Measurements from ENCODE around the gene SLF2.

The SLF2 gene

GRCh38 chr10:100983868-100984671 lies 71.3 kb downstream of the SLF2 start:
- Histone ChIP-seq H4K8ac (ENCODE audit: low read depth, low read length) (no peak overlapping the region), H3K27me3 (ENCODE audit: insufficient read depth, low read length, poor library complexity) (no peaks in the 10 kb centered on the region), H4K5ac (ENCODE audit: low read length) (no peak overlapping the region), H3K4me3 (ENCODE audit: low read length) (no peak overlapping the region), H2BK5ac (ENCODE audit: low read length) (no peak overlapping the region), H3K18ac (ENCODE audit: low read length) (no peak overlapping the region), H2BK15ac (replicated peaks; ENCODE audit: low read depth) (no peak overlapping the region), H3K27ac (ENCODE audit: low read depth, low read length) (no peak overlapping the region), H2AK5ac (ENCODE audit: low read length) (no peak overlapping the region), H3K4ac (ENCODE audit: low read depth, low read length) (no peak overlapping the region), H3K9ac (ENCODE audit: low read length) (no peak overlapping the region), H3K79me1 (ENCODE audit: low read length) (peaks cover 22% of the 10 kb centered on the region), H3K23ac (ENCODE audit: low read length) (no peak overlapping the region), H3K56ac (ENCODE audit: low read length) (no peak overlapping the region), H3K4me2 (ENCODE audit: low read length) (no peak overlapping the region), H2BK120ac (ENCODE audit: low read depth, low read length) (no peak overlapping the region), H3K79me2 (ENCODE audit: control insufficient read depth, insufficient read depth, low read length) (peaks cover 23% of the 10 kb centered on the region), H3K36me3 (ENCODE audit: control insufficient read depth, insufficient read depth, low read length) (no peaks in the 10 kb centered on the region), H3K4me1 (ENCODE audit: control insufficient read depth, low read depth, low read length) (peaks cover 6% of the 10 kb centered on the region)
- DNase-seq, result no peak
- WGBS (ENCODE audit: extremely low coverage, insufficient coverage, low lambda C conversion rate), result no CpG with 5 or more reads among the region's 13 CpGs

- no CpG with 5 or more reads among the region's 2 CpGs for WGBS (ENCODE audit: extremely low coverage, insufficient coverage, low lambda C conversion rate)
- H3K36me3 ChIP-seq (ENCODE audit: control insufficient read depth, insufficient read depth, low read length), result no peaks in the 10 kb centered on the region
- H3K27ac ChIP-seq (ENCODE audit: low read depth, low read length), result no peak overlapping the region
Measured at GRCh38 chr10:100984672-100985177, 72.0 kb downstream of the SLF2 start.

GRCh38 chr10:100985336-100985735 lies 72.6 kb downstream of the SLF2 start:
- H3K79me1 ChIP-seq (ENCODE audit: low read length), result peaks cover 25% of the 10 kb centered on the region
- H3K27ac ChIP-seq (ENCODE audit: low read depth, low read length), result no peak overlapping the region
- H3K27me3 ChIP-seq (ENCODE audit: insufficient read depth, low read length, poor library complexity), result no peaks in the 10 kb centered on the region
- no peak overlapping the region for H2BK5ac ChIP-seq (ENCODE audit: low read length)
- H3K4me3 ChIP-seq (ENCODE audit: low read length), result no peak overlapping the region
- no CpG with 5 or more reads among the region's 5 CpGs for WGBS (ENCODE audit: extremely low coverage, insufficient coverage, low lambda C conversion rate)
- no peak for DNase-seq
- H3K4me1 ChIP-seq (ENCODE audit: control insufficient read depth, low read depth, low read length), result peaks cover 6% of the 10 kb centered on the region
- no peak overlapping the region for H2AK5ac ChIP-seq (ENCODE audit: low read length)
- no peak overlapping the region for H2BK15ac ChIP-seq (replicated peaks; ENCODE audit: low read depth)
- no peak overlapping the region for H3K9ac ChIP-seq (ENCODE audit: low read length)
- H3K36me3 ChIP-seq (ENCODE audit: control insufficient read depth, insufficient read depth, low read length), result peaks cover under 1% of the 10 kb centered on the region
- H4K5ac ChIP-seq (ENCODE audit: low read length), result no peak overlapping the region
- no peak overlapping the region for H4K8ac ChIP-seq (ENCODE audit: low read depth, low read length)
- no peak overlapping the region for H2BK120ac ChIP-seq (ENCODE audit: low read depth, low read length)
- no peak overlapping the region for H3K23ac ChIP-seq (ENCODE audit: low read length)
- no peak overlapping the region for H3K4ac ChIP-seq (ENCODE audit: low read depth, low read length)
- peaks cover 34% of the 10 kb centered on the region for H3K79me2 ChIP-seq (ENCODE audit: control insufficient read depth, insufficient read depth, low read length)
- H3K56ac ChIP-seq (ENCODE audit: low read length), result no peak overlapping the region
- no peak overlapping the region for H3K18ac ChIP-seq (ENCODE audit: low read length)
- no peak overlapping the region for H3K4me2 ChIP-seq (ENCODE audit: low read length)

More at GRCh38 chr10:100984672-100985177, 72.0 kb downstream of the SLF2 start:
- no peak for DNase-seq
- Histone ChIP-seq H3K79me2 (ENCODE audit: control insufficient read depth, insufficient read depth, low read length) (peaks cover 30% of the 10 kb centered on the region), H2BK5ac (ENCODE audit: low read length) (no peak overlapping the region), H4K5ac (ENCODE audit: low read length) (no peak overlapping the region), H4K8ac (ENCODE audit: low read depth, low read length) (no peak overlapping the region), H2AK5ac (ENCODE audit: low read length) (no peak overlapping the region), H3K4me1 (ENCODE audit: control insufficient read depth, low read depth, low read length) (peaks cover 6% of the 10 kb centered on the region), H3K56ac (ENCODE audit: low read length) (no peak overlapping the region), H3K9ac (ENCODE audit: low read length) (no peak overlapping the region), H2BK120ac (ENCODE audit: low read depth, low read length) (no peak overlapping the region), H3K4ac (ENCODE audit: low read depth, low read length) (no peak overlapping the region), H3K4me3 (ENCODE audit: low read length) (no peak overlapping the region), H3K18ac (ENCODE audit: low read length) (no peak overlapping the region), H3K79me1 (ENCODE audit: low read length) (peaks cover 24% of the 10 kb centered on the region), H3K4me2 (ENCODE audit: low read length) (no peak overlapping the region), H3K27me3 (ENCODE audit: insufficient read depth, low read length, poor library complexity) (no peaks in the 10 kb centered on the region), H3K23ac (ENCODE audit: low read length) (no peak overlapping the region), H2BK15ac (replicated peaks; ENCODE audit: low read depth) (no peak overlapping the region)

GRCh38 chr10:100986623-100986951 lies 73.8 kb downstream of the SLF2 start:
- no peak overlapping the region for H2BK120ac ChIP-seq (ENCODE audit: low read depth, low read length)
- peak overlapping the region; percentile 100 for H3K9ac ChIP-seq (ENCODE audit: low read length)
- peak overlapping the region; percentile 100 for H3K4me3 ChIP-seq (ENCODE audit: low read length)
- H3K4ac ChIP-seq (ENCODE audit: low read depth, low read length), result no peak overlapping the region
- H3K23ac ChIP-seq (ENCODE audit: low read length), result peak overlapping the region; percentile 80
- WGBS (ENCODE audit: extremely low coverage, insufficient coverage, low lambda C conversion rate), result no CpG with 5 or more reads among the region's 17 CpGs
- H3K79me1 ChIP-seq (ENCODE audit: low read length), result peaks cover 27% of the 10 kb centered on the region
- no peak for DNase-seq
- peak overlapping the region; percentile 100 for H3K56ac ChIP-seq (ENCODE audit: low read length)
- peaks cover 6% of the 10 kb centered on the region for H3K4me1 ChIP-seq (ENCODE audit: control insufficient read depth, low read depth, low read length)
- H3K18ac ChIP-seq (ENCODE audit: low read length), result no peak overlapping the region
- peaks cover 11% of the 10 kb centered on the region for H3K36me3 ChIP-seq (ENCODE audit: control insufficient read depth, insufficient read depth, low read length)
- peaks cover 36% of the 10 kb centered on the region for H3K79me2 ChIP-seq (ENCODE audit: control insufficient read depth, insufficient read depth, low read length)
- no peaks in the 10 kb centered on the region for H3K27me3 ChIP-seq (ENCODE audit: insufficient read depth, low read length, poor library complexity)
- H4K5ac ChIP-seq (ENCODE audit: low read length), result no peak overlapping the region
- H2AK5ac ChIP-seq (ENCODE audit: low read length), result peak overlapping the region; percentile 82
- no peak overlapping the region for H4K8ac ChIP-seq (ENCODE audit: low read depth, low read length)
- peak overlapping the region; percentile 99 for H3K4me2 ChIP-seq (ENCODE audit: low read length)
- no peak overlapping the region for H3K27ac ChIP-seq (ENCODE audit: low read depth, low read length)
- no peak overlapping the region for H2BK15ac ChIP-seq (replicated peaks; ENCODE audit: low read depth)
- no peak overlapping the region for H2BK5ac ChIP-seq (ENCODE audit: low read length)

- Histone ChIP-seq H3K4me2 (ENCODE audit: low read length) (peak within 1 kb of the TSS; percentile 99), H3K27me3 (ENCODE audit: insufficient read depth, low read length, poor library complexity) (no peaks in the 10 kb centered on the region), H3K36me3 (ENCODE audit: control insufficient read depth, insufficient read depth, low read length) (peaks cover 11% of the 10 kb centered on the region), H3K23ac (ENCODE audit: low read length) (peak within 1 kb of the TSS; percentile 80), H4K8ac (ENCODE audit: low read depth, low read length) (no peak within 1 kb of the TSS), H3K4me1 (ENCODE audit: control insufficient read depth, low read depth, low read length) (peaks cover 6% of the 10 kb centered on the region), H3K56ac (ENCODE audit: low read length) (peak within 1 kb of the TSS; percentile 100), H2BK15ac (replicated peaks; ENCODE audit: low read depth) (no peak within 1 kb of the TSS), H3K79me1 (ENCODE audit: low read length) (peaks cover 27% of the 10 kb centered on the region), H3K79me2 (ENCODE audit: control insufficient read depth, insufficient read depth, low read length) (peaks cover 36% of the 10 kb centered on the region), H2BK120ac (ENCODE audit: low read depth, low read length) (no peak within 1 kb of the TSS), H3K27ac (ENCODE audit: low read depth, low read length) (peak within 1 kb of the TSS; percentile 90), H4K5ac (ENCODE audit: low read length) (no peak within 1 kb of the TSS), H2BK5ac (ENCODE audit: low read length) (peak within 1 kb of the TSS; percentile 91), H3K4me3 (ENCODE audit: low read length) (peak within 1 kb of the TSS; percentile 100), H3K4ac (ENCODE audit: low read depth, low read length) (peak within 1 kb of the TSS; percentile 24), H2AK5ac (ENCODE audit: low read length) (peak within 1 kb of the TSS; percentile 99), H3K9ac (ENCODE audit: low read length) (peak within 1 kb of the TSS; percentile 100), H3K18ac (ENCODE audit: low read length) (peak within 1 kb of the TSS; percentile 16)
- peak; percentile 92 for DNase-seq
- no CpG with 5 or more reads among the region's 75 CpGs for WGBS (ENCODE audit: extremely low coverage, insufficient coverage, low lambda C conversion rate)
Measured at GRCh38 chr10:100986952-100987684, 74.4 kb downstream of the SLF2 start, which contains the start of the genes MRPL43 and TWNK. TSS of gene MRPL43 (minus strand) at chr10:100987497. CDS start at chr10:100987443, 54 bp downstream. TSS of gene TWNK (plus strand) at chr10:100987543. CDS start at chr10:100988211, 668 bp downstream.
